Fibroblast of mammary gland (primary cell): ENCODE data around the gene SLC6A11.

Experiments used
- DNase-seq: peaks from one replicate; pipeline ENCODE4 v3.0.0-alpha.2; 2010; ENCODE audit warnings: low read depth
- H3K4me3 ChIP-seq: 2 replicates; pipeline ENCODE4 v1.5.1; 2011; ENCODE audit warnings: low read depth, mild to moderate bottlenecking, low read length, moderate library complexity; ENCODE audit not compliant: control insufficient read depth
- TF ChIP-seq, protein P1 (sequence below): conservative IDR thresholded peaks from 2 replicates; pipeline ENCODE4 v1.5.1; 2011; ENCODE audit warnings: low read depth, low read length, inconsistent platforms; ENCODE audit not compliant: control insufficient read depth, insufficient read depth

Gene SLC6A11

DNA sequence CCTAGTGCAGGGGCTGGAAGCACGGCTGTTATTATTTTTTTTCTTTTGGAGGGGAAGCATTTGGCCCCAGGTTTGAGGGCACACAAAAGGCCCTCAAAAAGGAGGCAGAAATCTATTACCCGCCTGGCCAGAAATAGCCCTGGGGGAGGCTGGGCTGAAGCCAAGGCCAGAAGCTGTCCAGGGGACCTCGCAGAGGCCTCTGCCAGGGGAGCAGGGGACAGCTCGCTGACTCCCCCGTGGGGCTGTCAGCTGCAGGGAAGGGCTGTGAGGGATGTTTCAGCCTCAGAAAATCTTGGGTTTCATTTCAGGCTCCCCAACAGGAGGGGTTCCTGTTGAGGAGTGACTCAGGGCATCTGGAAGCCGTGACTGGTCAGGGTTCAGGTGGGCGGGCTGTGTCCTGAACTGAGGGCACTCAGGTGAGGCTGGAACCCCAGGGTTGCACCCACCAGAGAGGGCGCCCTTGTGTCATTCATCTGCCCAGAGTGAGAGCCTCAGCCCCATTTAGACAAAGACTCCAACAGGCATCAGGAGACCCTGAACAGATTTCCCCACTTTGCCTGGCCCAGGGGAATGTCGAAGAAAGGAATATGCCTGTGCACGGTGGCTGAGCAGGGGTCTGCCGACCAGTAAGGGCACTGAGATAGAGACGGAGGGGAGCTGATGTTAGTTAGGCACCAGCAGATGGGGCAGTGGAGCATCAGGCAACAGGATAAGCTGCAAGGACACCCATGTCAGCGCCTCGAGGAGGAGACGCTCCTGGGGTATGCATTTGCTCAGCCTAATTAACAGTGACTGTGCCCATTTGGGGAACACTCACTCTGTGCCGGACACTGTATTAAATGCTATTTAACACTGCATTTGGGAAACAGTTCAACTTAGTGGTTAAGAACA, 43.5 kb upstream of the SLC6A11 start:
- TF ChIP-seq, protein P1, sequence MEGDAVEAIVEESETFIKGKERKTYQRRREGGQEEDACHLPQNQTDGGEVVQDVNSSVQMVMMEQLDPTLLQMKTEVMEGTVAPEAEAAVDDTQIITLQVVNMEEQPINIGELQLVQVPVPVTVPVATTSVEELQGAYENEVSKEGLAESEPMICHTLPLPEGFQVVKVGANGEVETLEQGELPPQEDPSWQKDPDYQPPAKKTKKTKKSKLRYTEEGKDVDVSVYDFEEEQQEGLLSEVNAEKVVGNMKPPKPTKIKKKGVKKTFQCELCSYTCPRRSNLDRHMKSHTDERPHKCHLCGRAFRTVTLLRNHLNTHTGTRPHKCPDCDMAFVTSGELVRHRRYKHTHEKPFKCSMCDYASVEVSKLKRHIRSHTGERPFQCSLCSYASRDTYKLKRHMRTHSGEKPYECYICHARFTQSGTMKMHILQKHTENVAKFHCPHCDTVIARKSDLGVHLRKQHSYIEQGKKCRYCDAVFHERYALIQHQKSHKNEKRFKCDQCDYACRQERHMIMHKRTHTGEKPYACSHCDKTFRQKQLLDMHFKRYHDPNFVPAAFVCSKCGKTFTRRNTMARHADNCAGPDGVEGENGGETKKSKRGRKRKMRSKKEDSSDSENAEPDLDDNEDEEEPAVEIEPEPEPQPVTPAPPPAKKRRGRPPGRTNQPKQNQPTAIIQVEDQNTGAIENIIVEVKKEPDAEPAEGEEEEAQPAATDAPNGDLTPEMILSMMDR = no peak
- DNase-seq = peak; percentile 3
- H3K4me3 ChIP-seq = no peak overlapping the region

DNA sequence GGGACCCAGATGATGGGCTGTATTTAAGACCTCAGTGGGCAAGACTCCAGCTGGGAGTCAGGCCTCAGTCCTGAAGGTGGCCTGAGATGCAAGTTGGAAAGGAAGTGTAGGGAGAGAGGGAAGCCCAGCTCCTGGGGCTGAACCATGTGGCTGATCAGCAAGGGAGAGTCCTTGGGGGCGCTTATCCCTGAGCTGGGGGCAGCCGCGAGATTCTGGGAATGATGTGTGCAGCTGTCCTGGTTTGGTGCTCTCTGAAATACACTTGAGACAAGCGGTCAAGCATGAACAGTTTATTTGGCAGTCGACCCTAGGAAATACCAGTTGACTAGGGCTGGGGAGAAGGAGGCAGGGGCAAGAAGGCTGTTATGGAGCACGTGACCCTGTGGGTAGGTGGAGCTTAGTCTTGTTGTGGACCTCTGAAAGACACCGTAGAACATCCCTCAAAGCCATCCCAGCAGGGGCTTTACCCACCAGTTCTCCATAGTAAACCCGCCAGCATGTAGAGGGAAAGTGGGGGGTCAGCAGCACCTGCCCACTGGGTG, 41.8 kb upstream of the SLC6A11 start:
- no peak for DNase-seq
- TF ChIP-seq, protein P1 = no peak
- H3K4me3 ChIP-seq = no peak overlapping the region

DNA sequence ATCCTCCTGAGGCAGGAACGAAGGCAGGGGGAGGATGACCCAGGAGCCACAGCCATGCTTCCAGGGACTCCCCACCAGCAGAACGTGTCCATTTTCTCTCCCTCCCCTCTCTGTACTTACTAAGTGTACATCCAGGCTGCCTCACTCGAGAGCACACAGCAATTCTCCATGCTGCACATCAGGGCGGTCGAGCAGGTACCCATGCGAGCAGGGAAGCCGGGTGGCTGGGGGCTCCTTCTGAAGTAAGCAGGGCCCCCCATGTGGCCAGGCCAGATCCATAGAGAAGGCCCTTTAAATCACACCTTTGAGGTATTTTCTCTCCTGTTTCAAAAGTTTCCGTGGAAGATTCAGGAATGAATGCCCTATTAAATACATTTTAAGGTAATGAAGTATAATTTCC, 41.2 kb upstream of the SLC6A11 start:
- H3K4me3 ChIP-seq = no peak overlapping the region
- TF ChIP-seq, protein P1 = no peak
- DNase-seq = no peak

DNA sequence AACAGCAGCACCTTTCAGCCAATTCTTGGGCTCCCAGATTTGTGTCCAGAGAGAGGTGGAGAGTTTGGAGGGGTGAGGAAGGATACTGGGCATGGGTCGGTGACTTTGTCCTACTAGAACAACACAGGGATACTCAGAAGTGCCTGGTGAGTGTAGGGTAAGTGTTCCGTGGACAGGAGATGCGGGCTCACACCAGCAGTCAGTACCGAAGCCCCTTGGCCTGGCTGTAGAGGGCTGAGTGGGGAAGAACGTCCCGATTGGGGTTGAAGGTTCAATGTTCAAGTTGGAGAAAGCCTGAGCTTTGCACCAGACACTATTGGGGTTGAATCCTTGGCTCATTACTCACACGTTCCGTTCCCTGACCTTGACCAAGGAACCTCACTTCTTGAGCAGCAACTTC, 40.8 kb upstream of the SLC6A11 start:
- no peak for DNase-seq
- TF ChIP-seq, protein P1 = no peak
- no peak overlapping the region for H3K4me3 ChIP-seq

DNA sequence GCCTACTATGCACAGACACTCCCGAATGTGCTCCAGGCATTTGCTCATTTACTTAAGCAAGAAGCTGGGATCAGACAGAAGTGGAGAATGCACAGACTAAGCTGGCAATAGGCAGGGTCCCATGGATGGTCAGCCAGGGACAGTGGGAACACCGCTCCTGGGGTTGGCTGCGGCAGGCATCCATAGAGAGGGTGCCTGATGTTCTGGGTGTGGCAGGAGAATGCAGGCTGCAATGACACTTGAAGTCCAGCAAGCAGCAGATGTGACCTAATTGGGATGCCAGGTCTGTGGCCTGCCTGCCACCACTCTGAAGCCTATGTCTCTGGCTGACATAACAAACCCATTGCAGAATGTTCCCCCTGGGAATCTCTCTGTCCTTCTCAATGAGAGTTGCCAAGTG, 40.2 kb upstream of the SLC6A11 start:
- no peak overlapping the region for H3K4me3 ChIP-seq
- TF ChIP-seq, protein P1 = no peak
- DNase-seq = no peak

DNA sequence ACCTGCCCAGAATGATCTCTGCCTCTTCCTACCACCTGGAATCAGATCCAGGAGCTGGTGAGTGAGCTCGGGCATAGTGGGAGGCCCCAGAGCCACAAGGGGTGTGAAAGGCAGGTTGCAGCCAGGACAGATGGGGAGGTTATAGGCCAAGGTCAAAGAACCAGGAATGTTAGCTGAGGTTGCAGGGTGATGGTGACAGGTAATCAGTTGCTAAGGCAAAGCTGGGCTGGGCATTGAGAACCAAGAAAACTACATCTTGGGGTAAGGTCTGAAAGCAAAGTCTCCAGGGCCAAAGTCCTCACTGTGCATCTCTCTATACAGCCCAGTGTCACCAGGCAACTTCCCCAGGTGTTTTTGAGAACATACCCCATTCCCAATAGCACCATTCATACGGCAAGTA, 38.4 kb upstream of the SLC6A11 start:
- no peak overlapping the region for H3K4me3 ChIP-seq
- no peak for DNase-seq
- TF ChIP-seq, protein P1 = no peak
